Smooth muscle cell of the brain vasculature (primary cell): Measurements from ENCODE around the gene FAAP100.
"Not testable (repeated sequence)": the region's sequence is repeated elsewhere in the genome, so short reads cannot be mapped to it uniquely, and the experiment has no call there.

Experiments
- DNase-seq: peaks from one replicate; pipeline ENCODE4 v3.0.0-alpha.2; 2012; ENCODE audit warnings: low read depth, low spot score

FAAP100 gene

GRCh38 chr17:81538651-81539570 lies 13.2 kb downstream of the FAAP100 start:
- no peak for DNase-seq

- DNase-seq: no peak
Observed at GRCh38 chr17:81537856-81538555, 14.1 kb downstream of the FAAP100 start.

GRCh38 chr17:81537343-81537855 lies 14.8 kb downstream of the FAAP100 start:
- no peak for DNase-seq

GRCh38 chr17:81536299-81537290 lies 15.6 kb downstream of the FAAP100 start:
- DNase-seq: no peak

- no peak for DNase-seq
Observed at GRCh38 chr17:81535480-81536298, 16.5 kb downstream of the FAAP100 start.

- DNase-seq: no peak
Observed at GRCh38 chr17:81535007-81535328, 17.2 kb downstream of the FAAP100 start.

GRCh38 chr17:81534157-81535006 lies 17.8 kb downstream of the FAAP100 start:
- DNase-seq: no peak

- no peak for DNase-seq
Observed at GRCh38 chr17:81533339-81534141, 18.6 kb downstream of the FAAP100 start.

GRCh38 chr17:81532490-81533287 lies 19.5 kb downstream of the FAAP100 start:
- DNase-seq: no peak

- not testable (repeated sequence) for DNase-seq
Observed at GRCh38 chr17:81531998-81532404, 20.2 kb downstream of the FAAP100 start.

- DNase-seq: not testable (repeated sequence)
Observed at GRCh38 chr17:81531013-81531412, 21.1 kb downstream of the FAAP100 start.

GRCh38 chr17:81529437-81529803 lies 22.7 kb downstream of the FAAP100 start:
- DNase-seq: no peak

GRCh38 chr17:81528651-81529436 lies 23.3 kb downstream of the FAAP100 start:
- DNase-seq: no peak

GRCh38 chr17:81528384-81528650 lies 23.8 kb downstream of the FAAP100 start:
- DNase-seq: no peak

GRCh38 chr17:81527591-81528383 lies 24.4 kb downstream of the FAAP100 start, which contains the start of gene FSCN2:
TSS of gene FSCN2 (plus strand) at chr17:81528377. CDS start at chr17:81528532, 155 bp downstream.
- DNase-seq: no peak
